Transverse colon (tissue), 3 donors: ENCODE data around the gene BLID.

Experiments
- CTCF ChIP-seq, 5 experiments: fragments of 200-600 bp in 3 of 5; fragments of 450-650 bp in 2 of 5; sonication (generic) in 3 of 5; IDR thresholded peaks; 1 replicate in 2 of 5; 2 replicates in 3 of 5; pipeline ENCODE4 v1.5.1; 2016 to 2017; ENCODE audit warnings: antibody characterized with exemption in 5 of 5, inconsistent platforms in 3 of 5, mild to moderate bottlenecking in 2 of 5, moderate library complexity in 1 of 5
- POLR2A ChIP-seq: fragments of 450-650 bp; IDR thresholded peaks from one replicate; pipeline ENCODE4 v1.6.1; 2016; ENCODE audit warnings: antibody characterized with exemption, mild to moderate bottlenecking, moderate library complexity

DNA sequence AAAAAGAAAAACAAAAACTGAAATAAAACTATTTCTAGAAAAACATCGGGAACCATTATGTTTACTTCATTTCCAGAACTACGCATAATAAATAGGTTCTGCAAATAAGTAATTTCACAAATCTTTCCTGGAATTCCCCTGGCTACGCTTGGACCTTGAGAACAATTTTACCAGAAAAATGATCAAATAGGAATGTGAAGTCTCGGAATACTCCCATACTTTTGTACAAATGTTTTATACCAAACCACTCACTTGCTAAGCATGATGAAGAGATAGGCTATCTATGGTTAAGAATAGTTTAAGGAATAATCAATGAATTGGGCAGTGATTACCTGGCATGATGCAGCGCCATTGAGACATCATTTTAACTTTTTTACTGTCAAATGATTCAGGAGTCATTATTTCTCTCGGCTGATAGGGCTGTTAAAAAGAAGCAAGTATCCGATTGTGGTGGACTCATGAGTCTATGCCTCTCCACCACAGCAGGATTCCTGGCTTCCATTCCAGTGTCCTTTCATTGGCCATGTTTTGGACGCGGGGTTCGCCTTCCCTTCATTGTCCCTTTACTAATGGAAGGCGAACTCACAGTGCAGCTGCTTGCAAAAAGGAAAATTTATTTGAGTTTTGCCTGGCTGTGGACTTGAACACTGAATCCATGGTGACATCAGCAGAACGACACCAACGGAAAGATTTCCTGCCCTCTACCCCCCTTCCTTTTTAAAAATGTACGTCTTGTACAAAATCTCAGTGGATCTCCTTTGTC lies 39.9 kb upstream of the BLID start:
- TF ChIP-seq CTCF (IDR thresholded peaks at IDR 0.05) (no peak), POLR2A (no peak)
